ENCODE data around the gene HRH1. TPM values are rescaled to one million over a fixed set of nuclear protein-coding genes. Genes with fewer than 3 reads are reported as not detected.

HRH1 gene
- total RNA-seq, 4 donors from 2014 or later = 2.0 to 9.7 (median 8.0) TPM

GRCh38 chr3:11143476-11143875 lies 10.8 kb upstream of the HRH1 start:
- no peaks in the 10 kb centered on the region for H3K27me3 ChIP-seq
- 92% methylated on average over 4 to 5 of the region's 5 CpGs for WGBS, 2 donors (ENCODE audit: low coverage in 1 of 2)
- H3K27ac ChIP-seq = no peak overlapping the region
- in situ Hi-C loops (cut with MboI; ENCODE audit: low pct_ligation_motif_present in 1 of 4, low pct_unique_long_range_greater_than_20kb in 1 of 4, low sequenced_read_pairs in 3 of 4) (no loop called here), intact Hi-C loops (cut with DNase I; ENCODE audit: low total_unique reads) (loop anchor here (5.0 kb wide), 1 partner anchor 1716 kb away; no protein-coding TSS in a partner anchor)
- no peak for DNase-seq
- H3K9me3 ChIP-seq = no peaks in the 10 kb centered on the region
- no peak overlapping the region for H3K4me3 ChIP-seq
- H3K36me3 ChIP-seq = no peaks in the 10 kb centered on the region
- TF ChIP-seq POLR2A (IDR thresholded peaks at IDR 0.05) (no peak), EP300 (IDR thresholded peaks at IDR 0.05; ENCODE audit: low read depth) (no peak), POLR2AphosphoS5 (IDR thresholded peaks at IDR 0.05) (no peak)
- TF ChIP-seq, protein P1, sequence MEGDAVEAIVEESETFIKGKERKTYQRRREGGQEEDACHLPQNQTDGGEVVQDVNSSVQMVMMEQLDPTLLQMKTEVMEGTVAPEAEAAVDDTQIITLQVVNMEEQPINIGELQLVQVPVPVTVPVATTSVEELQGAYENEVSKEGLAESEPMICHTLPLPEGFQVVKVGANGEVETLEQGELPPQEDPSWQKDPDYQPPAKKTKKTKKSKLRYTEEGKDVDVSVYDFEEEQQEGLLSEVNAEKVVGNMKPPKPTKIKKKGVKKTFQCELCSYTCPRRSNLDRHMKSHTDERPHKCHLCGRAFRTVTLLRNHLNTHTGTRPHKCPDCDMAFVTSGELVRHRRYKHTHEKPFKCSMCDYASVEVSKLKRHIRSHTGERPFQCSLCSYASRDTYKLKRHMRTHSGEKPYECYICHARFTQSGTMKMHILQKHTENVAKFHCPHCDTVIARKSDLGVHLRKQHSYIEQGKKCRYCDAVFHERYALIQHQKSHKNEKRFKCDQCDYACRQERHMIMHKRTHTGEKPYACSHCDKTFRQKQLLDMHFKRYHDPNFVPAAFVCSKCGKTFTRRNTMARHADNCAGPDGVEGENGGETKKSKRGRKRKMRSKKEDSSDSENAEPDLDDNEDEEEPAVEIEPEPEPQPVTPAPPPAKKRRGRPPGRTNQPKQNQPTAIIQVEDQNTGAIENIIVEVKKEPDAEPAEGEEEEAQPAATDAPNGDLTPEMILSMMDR (IDR thresholded peaks at IDR 0.05) = no peak
- H3K4me1 ChIP-seq = peaks cover 4 to 22% (median 12%) of the 10 kb centered on the region in 4 donors

DNA sequence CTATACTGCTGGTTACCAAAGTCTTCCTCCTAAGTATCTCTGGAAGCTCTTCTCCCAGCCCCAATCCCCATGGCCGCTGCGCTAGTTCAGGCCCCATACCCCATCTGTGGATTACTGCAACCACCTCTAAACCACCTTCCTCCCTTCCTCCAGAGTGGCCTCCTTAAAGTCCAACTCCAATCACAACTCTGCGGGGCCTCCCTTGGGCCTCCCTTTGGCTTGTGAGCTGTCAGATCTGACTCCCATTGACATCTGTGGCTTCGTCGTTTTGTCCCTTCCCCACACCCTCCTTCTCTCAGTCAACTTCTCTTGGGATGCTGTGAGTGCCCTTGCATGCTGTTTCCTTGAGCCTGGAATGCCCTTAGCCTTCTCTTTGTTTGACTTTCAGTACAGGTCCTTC lies 9.3 kb upstream of the HRH1 start:
- Histone ChIP-seq H3K4me1 (peaks cover 4 to 12% (median 9%) of the 10 kb centered on the region in 4 donors), H3K4me3 (no peak overlapping the region), H3K27me3 (no peaks in the 10 kb centered on the region), H3K9me3 (no peaks in the 10 kb centered on the region), H3K36me3 (no peaks in the 10 kb centered on the region), H3K27ac (no peak overlapping the region)
- TF ChIP-seq, protein P1 (IDR thresholded peaks at IDR 0.05) = no peak
- no peak for TF ChIP-seq EP300 (IDR thresholded peaks at IDR 0.05; ENCODE audit: low read depth)
- no peak for TF ChIP-seq POLR2AphosphoS5 (IDR thresholded peaks at IDR 0.05)
- no peak for TF ChIP-seq POLR2A (IDR thresholded peaks at IDR 0.05)
- intact Hi-C loops (cut with DNase I; ENCODE audit: low total_unique reads) = loop anchor here (5.0 kb wide), 1 partner anchor 1718 kb away; no protein-coding TSS in a partner anchor
- in situ Hi-C loops (cut with MboI; ENCODE audit: low pct_ligation_motif_present in 1 of 4, low pct_unique_long_range_greater_than_20kb in 1 of 4, low sequenced_read_pairs in 3 of 4) = no loop called here
- WGBS, 2 donors (ENCODE audit: low coverage in 1 of 2) = 78 to 92% methylated on average over 3 to 5 of the region's 5 CpGs
- no peak for DNase-seq

DNA sequence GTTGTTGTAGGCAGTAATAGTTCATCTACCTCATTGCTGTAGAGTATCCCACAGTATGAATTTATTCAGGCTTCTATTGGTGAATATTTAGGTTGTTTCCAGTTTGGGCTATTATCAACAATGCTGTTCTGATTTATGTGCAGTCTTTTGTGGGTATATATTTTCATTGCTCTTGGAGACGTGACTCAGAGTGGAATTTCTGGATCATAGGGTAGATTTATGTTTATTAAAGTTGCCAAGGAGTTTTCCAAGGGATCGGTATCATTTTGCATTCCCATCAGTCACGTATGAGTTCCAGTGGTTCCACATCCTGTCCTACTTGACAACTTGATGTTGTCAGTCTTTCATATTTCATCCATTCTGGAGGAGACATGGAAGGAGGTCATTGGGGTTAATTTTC lies 8.4 kb upstream of the HRH1 start:
- Histone ChIP-seq H3K4me3 (no peak overlapping the region), H3K36me3 (no peaks in the 10 kb centered on the region), H3K4me1 (peaks cover 0 to 3% (median 2%) of the 10 kb centered on the region in 4 donors), H3K9me3 (no peaks in the 10 kb centered on the region), H3K27ac (no peak overlapping the region), H3K27me3 (no peaks in the 10 kb centered on the region)
- intact Hi-C loops (cut with DNase I; ENCODE audit: low total_unique reads) (no loop called here), in situ Hi-C loops (cut with MboI; ENCODE audit: low pct_ligation_motif_present in 1 of 4, low pct_unique_long_range_greater_than_20kb in 1 of 4, low sequenced_read_pairs in 3 of 4) (no loop called here)
- TF ChIP-seq, protein P1 (IDR thresholded peaks at IDR 0.05) = no peak
- peak in 1 of 3 donors; percentile 27 for TF ChIP-seq POLR2AphosphoS5 (IDR thresholded peaks at IDR 0.05)
- DNase-seq = no peak
- WGBS, 2 donors (ENCODE audit: low coverage in 1 of 2) = 50% methylated on average over 3 of the region's 3 CpGs; no CpG with 5 or more reads in 1 of the 2 donors

- Histone ChIP-seq H3K27me3 (no peaks in the 10 kb centered on the region), H3K27ac (no peak overlapping the region), H3K9me3 (no peaks in the 10 kb centered on the region), H3K4me3 (no peak overlapping the region), H3K36me3 (no peaks in the 10 kb centered on the region), H3K4me1 (peaks cover 0 to 1% (median 0%) of the 10 kb centered on the region in 4 donors)
- intact Hi-C loops (cut with DNase I; ENCODE audit: low total_unique reads) (no loop called here), in situ Hi-C loops (cut with MboI; ENCODE audit: low pct_ligation_motif_present in 1 of 4, low pct_unique_long_range_greater_than_20kb in 1 of 4, low sequenced_read_pairs in 3 of 4) (no loop called here)
- 84 to 97% methylated on average over 5 to 6 of the region's 6 CpGs for WGBS, 2 donors (ENCODE audit: low coverage in 1 of 2)
- DNase-seq = no peak
- TF ChIP-seq EP300 (IDR thresholded peaks at IDR 0.05; ENCODE audit: low read depth) (no peak), POLR2A (IDR thresholded peaks at IDR 0.05) (no peak), POLR2AphosphoS5 (IDR thresholded peaks at IDR 0.05) (no peak)
- TF ChIP-seq, protein P1 (IDR thresholded peaks at IDR 0.05) = no peak
Observed at GRCh38 chr3:11146773-11147660, 7.3 kb upstream of the HRH1 start.
